Skeletal muscle tissue (tissue), 4 donors: ENCODE data around the gene SEC24D. TPM values are rescaled to one million over a fixed set of nuclear protein-coding genes. Genes with fewer than 3 reads are reported as not detected.

Source experiments
- H3K27ac ChIP-seq: one replicate; pipeline ENCODE4 v1.7.0; 2013; ENCODE audit warnings: mild to moderate bottlenecking, low read depth, low read length, inconsistent platforms
- H3K27me3 ChIP-seq, 3 donors: one replicate each; pipeline ENCODE4 v1.7.0; 2013; ENCODE audit warnings: low read length in 3 of 3; ENCODE audit not compliant: control insufficient read depth in 3 of 3, insufficient read depth in 3 of 3
- H3K36me3 ChIP-seq, 3 donors: one replicate each; pipeline ENCODE4 v1.7.0; 2013; ENCODE audit warnings: low read length in 3 of 3; ENCODE audit not compliant: control insufficient read depth in 3 of 3, insufficient read depth in 3 of 3
- H3K4me1 ChIP-seq, 3 donors: one replicate each; pipeline ENCODE4 v1.7.0; 2013; ENCODE audit warnings: low read length in 3 of 3, mild to moderate bottlenecking in 3 of 3; ENCODE audit not compliant: control insufficient read depth in 3 of 3, insufficient read depth in 3 of 3
- H3K4me3 ChIP-seq, 3 donors: one replicate each; pipeline ENCODE4 v1.7.0; 2013; ENCODE audit warnings: low read length in 3 of 3
- H3K9ac ChIP-seq, 3 donors: one replicate each; pipeline ENCODE4 v1.7.0; 2013; ENCODE audit warnings: low read length in 3 of 3, mild to moderate bottlenecking in 3 of 3, moderate library complexity in 2 of 3, low read depth in 1 of 3
- H3K9me3 ChIP-seq, 3 donors: one replicate each; pipeline ENCODE4 v1.7.0; 2013; ENCODE audit warnings: low read length in 3 of 3; ENCODE audit not compliant: control insufficient read depth in 3 of 3
- total RNA-seq: library from RNA; depleted of rRNA; stranded (reverse); fragments of >200 nt; gene quantifications from one replicate; pipeline ENCODE4 v1.2.3, GENCODE V29; 2014
- donor health status: Osteomylitis.

Gene SEC24D
- total RNA-seq, 1 donor from 2014 or later: 48.5 TPM

DNA sequence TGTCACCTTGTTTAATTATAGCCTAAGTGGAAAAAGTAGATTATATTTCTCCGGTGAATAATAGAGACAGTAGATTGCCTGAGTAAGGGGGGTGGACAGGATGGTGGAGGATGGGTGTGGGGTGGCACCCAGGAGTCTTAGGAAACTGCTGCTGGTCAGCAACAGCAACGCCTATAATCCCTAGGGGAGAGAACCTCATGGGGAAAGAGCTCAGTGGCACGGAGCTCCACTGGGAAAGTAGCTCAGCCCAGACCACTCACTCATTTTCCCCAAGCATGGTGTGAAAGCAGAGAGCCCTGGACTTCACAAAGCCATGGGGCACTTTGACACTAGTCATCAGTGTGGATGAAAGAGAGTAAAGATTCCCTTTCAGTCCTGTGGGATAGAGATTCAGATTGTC lies 119.6 kb downstream of the SEC24D start:
- peaks cover 0 to 13% (median 11%) of the 10 kb centered on the region in 3 donors for H3K36me3 ChIP-seq
- no peaks in the 10 kb centered on the region for H3K27me3 ChIP-seq
- H3K9ac ChIP-seq: no peak overlapping the region
- no peaks in the 10 kb centered on the region for H3K9me3 ChIP-seq
- no peaks in the 10 kb centered on the region for H3K4me1 ChIP-seq
- H3K4me3 ChIP-seq: no peak overlapping the region
- no peak overlapping the region for H3K27ac ChIP-seq

- Histone ChIP-seq H3K27me3 (no peaks in the 10 kb centered on the region), H3K9ac (no peak overlapping the region), H3K4me1 (no peaks in the 10 kb centered on the region), H3K9me3 (no peaks in the 10 kb centered on the region), H3K4me3 (no peak overlapping the region), H3K27ac (no peak overlapping the region), H3K36me3 (peaks cover 4 to 26% (median 18%) of the 10 kb centered on the region in 3 donors)
Measured at GRCh38 chr4:118714682-118715081, 121.2 kb downstream of the SEC24D start.

- Histone ChIP-seq H3K4me1 (no peaks in the 10 kb centered on the region), H3K9ac (no peak overlapping the region), H3K9me3 (no peaks in the 10 kb centered on the region), H3K4me3 (no peak overlapping the region), H3K27ac (no peak overlapping the region), H3K36me3 (peaks cover 4 to 29% (median 24%) of the 10 kb centered on the region in 3 donors), H3K27me3 (no peaks in the 10 kb centered on the region)
Measured at GRCh38 chr4:118712872-118713271, 123.1 kb downstream of the SEC24D start.

DNA sequence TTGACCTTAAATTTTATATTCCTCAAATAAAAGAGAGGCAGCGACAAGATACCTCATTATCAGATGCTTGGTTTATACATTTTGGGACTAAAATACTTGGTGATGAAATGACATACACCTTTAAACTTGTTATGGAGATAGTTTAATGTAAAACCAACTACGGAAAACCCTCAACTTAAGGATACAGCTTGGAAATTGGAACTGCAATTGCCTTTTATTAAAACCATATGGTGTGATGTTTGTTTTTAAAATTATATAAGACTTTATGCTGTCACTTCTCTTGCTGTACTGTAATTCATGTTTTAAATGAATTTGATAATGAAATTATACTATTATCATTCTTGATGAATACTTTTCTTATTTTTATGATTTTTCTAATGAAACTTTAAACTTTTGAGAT lies 124.9 kb downstream of the SEC24D start:
- Histone ChIP-seq H3K4me1 (no peaks in the 10 kb centered on the region), H3K9ac (no peak overlapping the region), H3K27ac (no peak overlapping the region), H3K4me3 (no peak overlapping the region), H3K27me3 (no peaks in the 10 kb centered on the region), H3K9me3 (no peaks in the 10 kb centered on the region), H3K36me3 (peaks cover 4 to 35% (median 31%) of the 10 kb centered on the region in 3 donors)

DNA sequence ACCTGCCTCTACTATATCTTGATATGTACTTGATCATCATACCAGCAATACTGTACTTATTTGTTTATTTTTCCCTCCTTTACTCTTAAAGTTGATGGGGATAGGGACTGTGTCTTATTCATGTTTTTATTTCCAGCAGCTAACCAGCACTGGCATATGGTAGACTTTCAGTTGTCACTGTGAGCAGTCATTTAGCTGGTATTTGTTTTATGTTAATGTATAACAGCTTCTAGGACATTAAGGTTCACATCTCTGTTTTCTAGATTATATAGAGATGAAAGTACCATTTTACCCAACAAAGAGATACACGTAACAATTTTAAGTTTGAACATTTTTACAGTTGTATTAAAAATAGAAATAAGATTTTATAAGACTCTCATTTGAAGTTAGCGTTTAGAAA lies 132.8 kb downstream of the SEC24D start:
- Histone ChIP-seq H3K27me3 (no peaks in the 10 kb centered on the region), H3K36me3 (peaks cover 12 to 40% (median 39%) of the 10 kb centered on the region in 3 donors), H3K9ac (no peak overlapping the region), H3K4me1 (no peaks in the 10 kb centered on the region), H3K9me3 (no peaks in the 10 kb centered on the region), H3K27ac (no peak overlapping the region), H3K4me3 (no peak overlapping the region)

- peaks cover 11 to 18% (median 14%) of the 10 kb centered on the region in 3 donors for H3K4me1 ChIP-seq
- H3K27ac ChIP-seq: peak within 1 kb of the TSS; percentile 79
- no peaks in the 10 kb centered on the region for H3K27me3 ChIP-seq
- peak within 1 kb of the TSS; percentile 76 to 95 (median 93) for H3K9ac ChIP-seq
- H3K9me3 ChIP-seq: no peaks in the 10 kb centered on the region
- H3K36me3 ChIP-seq: peaks cover 6 to 13% (median 7%) of the 10 kb centered on the region in 3 donors
- H3K4me3 ChIP-seq: peak within 1 kb of the TSS; percentile 92 to 99 (median 97)
Measured at GRCh38 chr4:118684873-118685811, 150.8 kb downstream of the SEC24D start, which contains the start of gene METTL14. TSS of gene METTL14 (plus strand) at chr4:118685392. CDS start at chr4:118685535, 143 bp downstream.

- Histone ChIP-seq H3K36me3 (peaks cover 0 to 3% (median 2%) of the 10 kb centered on the region in 3 donors), H3K27me3 (no peaks in the 10 kb centered on the region), H3K27ac (no peak overlapping the region), H3K9ac (no peak overlapping the region), H3K4me1 (peaks cover 11 to 18% (median 14%) of the 10 kb centered on the region in 3 donors), H3K9me3 (no peaks in the 10 kb centered on the region), H3K4me3 (no peak overlapping the region)
Measured at GRCh38 chr4:118683513-118683912, 152.4 kb downstream of the SEC24D start.

- no peak overlapping the region for H3K9ac ChIP-seq
- no peak overlapping the region for H3K27ac ChIP-seq
- peaks cover 0 to 3% (median 0%) of the 10 kb centered on the region in 3 donors for H3K36me3 ChIP-seq
- H3K4me1 ChIP-seq: peaks cover 11 to 18% (median 14%) of the 10 kb centered on the region in 3 donors
- H3K4me3 ChIP-seq: no peak overlapping the region
- no peaks in the 10 kb centered on the region for H3K9me3 ChIP-seq
- H3K27me3 ChIP-seq: no peaks in the 10 kb centered on the region
Measured at GRCh38 chr4:118682928-118683327, 153.0 kb downstream of the SEC24D start.

- no peaks in the 10 kb centered on the region for H3K9me3 ChIP-seq
- no peaks in the 10 kb centered on the region for H3K27me3 ChIP-seq
- no peak overlapping the region for H3K4me3 ChIP-seq
- no peak overlapping the region for H3K27ac ChIP-seq
- peaks cover 0 to 3% (median 3%) of the 10 kb centered on the region in 3 donors for H3K4me1 ChIP-seq
- H3K9ac ChIP-seq: no peak overlapping the region
- H3K36me3 ChIP-seq: no peaks in the 10 kb centered on the region
Measured at GRCh38 chr4:118680808-118681207, 155.1 kb downstream of the SEC24D start.

- Histone ChIP-seq H3K36me3 (no peaks in the 10 kb centered on the region), H3K27me3 (no peaks in the 10 kb centered on the region), H3K9me3 (no peaks in the 10 kb centered on the region), H3K27ac (no peak overlapping the region), H3K4me1 (no peaks in the 10 kb centered on the region), H3K4me3 (no peak overlapping the region), H3K9ac (no peak overlapping the region)
Measured at GRCh38 chr4:118676128-118676527, 159.8 kb downstream of the SEC24D start.
